ENCODE measurements around the gene C1orf105. TPM values are rescaled to one million over a fixed set of nuclear protein-coding genes. Genes with fewer than 3 reads are reported as not detected.
A peak's percentile ranks its signal among the peaks of the same experiment; 100 is the strongest.

The C1orf105 gene
- total and polyA plus RNA-seq, 10 of the 15 experiments (the other 5 are each of a cell fraction or from before 2014, with no cell fraction given) = not detected

GRCh38 chr1:172391976-172392375 lies 28.5 kb upstream of the C1orf105 start:
- Histone ChIP-seq H3K4me2 (ENCODE audit: control insufficient read depth, insufficient read depth) (peak overlapping the region; percentile 81; the same call in 1 of the 2 replicates), H3K27ac (ENCODE audit: control insufficient read depth, insufficient read depth) (peak overlapping the region; percentile 98), H4K20me1 (ENCODE audit: control insufficient read depth, insufficient read depth) (no peaks in the 10 kb centered on the region), H3K36me3 (ENCODE audit: control insufficient read depth in 2 of 2, insufficient read depth in 2 of 2, low read length in 1 of 2) (no peaks in the 10 kb centered on the region), H3K9ac (ENCODE audit: control insufficient read depth, insufficient read depth, low read length) (peak overlapping the region; percentile 83), H3K9me3 (replicated peaks; ENCODE audit: control insufficient read depth, insufficient read depth, low read length) (no peaks in the 10 kb centered on the region; the same call in 2 of the 3 replicates), H2AFZ (ENCODE audit: control insufficient read depth, low read depth, low read length) (no peak overlapping the region), H3K4me1 (ENCODE audit: control insufficient read depth, insufficient read depth, low read length) (peaks cover 66% of the 10 kb centered on the region), H3K79me2 (ENCODE audit: control insufficient read depth, insufficient read depth, low read length) (no peaks in the 10 kb centered on the region), H3K4me3 (no peak overlapping the region), H3K27me3 (replicated peaks in 1 of 2; ENCODE audit: control insufficient read depth in 2 of 2, insufficient read depth in 2 of 2, low read length in 1 of 2) (no peaks in the 10 kb centered on the region)
- in situ Hi-C loops (cut with MboI) (loop anchor here (5.0 kb wide), 2 partner anchors 50 to 210 kb away; no protein-coding TSS in a partner anchor), intact Hi-C loops (cut with micrococcal nuclease; ENCODE audit: unreplicated experiment) (no loop called here)
- BruUV-seq (replicated peaks) = no TSS peak
- 92% methylated on average over 1 of the region's 1 CpG for WGBS (ENCODE audit: insufficient coverage, insufficient replicate concordance, low lambda C conversion rate, missing lambda C conversion rate)
- no peak for FAIRE-seq
- ChIA-PET CTCF (interaction anchor here (0.9 to 12.4 kb wide), 9 partner anchors 10 to 302 kb away, joined by 3 to 153 read pairs (median 9); no protein-coding TSS in a partner anchor), POLR2A (interaction anchor here (1.3 to 8.1 kb wide), 10 partner anchors 8 to 140 kb away, joined by 4 to 73 read pairs (median 8); partner anchors contain the start of gene SUCO), RAD21 (ENCODE audit: unreplicated experiment) (interaction anchor here (0.7 to 15.1 kb wide), 8 partner anchors 11 to 388 kb away, joined by 3 to 394 read pairs (median 66); no protein-coding TSS in a partner anchor), SMC1A (ENCODE audit: uncharacterized antibody, unreplicated experiment) (interaction anchor here (0.8 to 16.5 kb wide), 9 partner anchors 13 to 244 kb away, joined by 3 to 458 read pairs (median 5); no protein-coding TSS in a partner anchor)
- DNase-seq (ENCODE audit: low read depth, low spot score) = no peak
- TF ChIP-seq STAT3 (IDR thresholded peaks at IDR 0.05; ENCODE audit: low read depth, low read length) (no peak), LARP7 (IDR thresholded peaks at IDR 0.05) (no peak), ZBTB11 (CRISPR knock-in tag; IDR thresholded peaks at IDR 0.05) (no peak), IKZF2 (IDR thresholded peaks at IDR 0.05) (no peak), DPF2 (IDR thresholded peaks at IDR 0.05) (no peak), KAT2A (conservative IDR thresholded peaks at IDR 0.05; ENCODE audit: control insufficient read depth, low read depth, low read length) (no peak), EZH2 (IDR thresholded peaks at IDR 0.05; ENCODE audit: borderline replicate concordance, control insufficient read depth, low read depth, low read length) (no peak), NRF1 (conservative IDR thresholded peaks at IDR 0.05; ENCODE audit: low read depth, low read length) (no peak), HDAC6 (IDR thresholded peaks at IDR 0.05; ENCODE audit: unreplicated experiment) (no peak), NFXL1 (IDR thresholded peaks at IDR 0.05; ENCODE audit: borderline replicate concordance) (no peak), MYB (IDR thresholded peaks at IDR 0.05; ENCODE audit: borderline replicate concordance, low read depth, low read length) (no peak), CHD2 (IDR thresholded peaks at IDR 0.05; ENCODE audit: borderline replicate concordance, low read depth, low read length) (no peak), RELB (IDR thresholded peaks at IDR 0.05; ENCODE audit: low read depth) (no peak), MLLT1 (IDR thresholded peaks at IDR 0.05) (no peak), PKNOX1 (IDR thresholded peaks at IDR 0.05) (no peak)
- no peak for ATAC-seq

Measured in GM12878 (cell line).